WTC11 (cell line): Measurements from ENCODE around the gene CPT2. TPM values are rescaled to one million over a fixed set of nuclear protein-coding genes. Genes with fewer than 3 reads are reported as not detected.

Experiments
- ATAC-seq: fragments of 200-7000 bp; cut with Tn5 transposase; 2 replicates; pipeline ENCODE4 v1.10.0; 2021; ENCODE audit warnings: mild to moderate bottlenecking, moderate library complexity
- CTCF ChIA-PET: fragments of 300-600 bp; sonication (Branson Sonifier 250); formaldehyde crosslinking; loops from one replicate; lab custom pipeline; 2021; ENCODE audit warnings: antibody characterized with exemption; lab: Charles Lee
- POLR2A ChIA-PET: fragments of 350-600 bp; sonication (Branson Sonifier 250); formaldehyde crosslinking; loops from one replicate; lab custom pipeline; 2021; ENCODE audit warnings: antibody characterized with exemption; lab: Charles Lee
- DNase-seq: peaks from one replicate; pipeline ENCODE4 v3.0.0; 2021; ENCODE audit warnings: low spot score
- H3K27ac Mint-ChIP-seq: 2 replicates; pipeline ENCODE4 v1.8.0; 2021; ENCODE audit warnings: mixed read lengths
- H3K27me3 Mint-ChIP-seq: 2 replicates; pipeline ENCODE4 v1.8.0; 2021; ENCODE audit warnings: low read depth, mild to moderate bottlenecking, moderate library complexity, mixed read lengths
- H3K36me3 Mint-ChIP-seq: 2 replicates; pipeline ENCODE4 v1.8.0; 2021; ENCODE audit warnings: mixed read lengths
- H3K4me1 Mint-ChIP-seq: 2 replicates; pipeline ENCODE4 v1.8.0; 2022; ENCODE audit warnings: mixed read lengths
- H3K4me3 Mint-ChIP-seq: 2 replicates; pipeline ENCODE4 v1.8.0; 2021; ENCODE audit warnings: mild to moderate bottlenecking, moderate library complexity, mixed read lengths
- H3K9me3 Mint-ChIP-seq: 2 replicates; pipeline ENCODE4 v1.8.0; 2021; ENCODE audit warnings: mixed read lengths
- CBFB ChIP-seq: sonication (generic); formaldehyde crosslinking; IDR thresholded peaks from 2 replicates; pipeline ENCODE4 v1.8.1; 2022; ENCODE audit warnings: mild to moderate bottlenecking, low read depth, missing genetic modification reagents
- CREM ChIP-seq: sonication (generic); formaldehyde crosslinking; IDR thresholded peaks from 2 replicates; pipeline ENCODE4 v1.8.1; 2022; ENCODE audit warnings: mild to moderate bottlenecking, missing genetic modification reagents, moderate library complexity
- EMX1 ChIP-seq: fragments of 250-450 bp; sonication (Bioruptor Pico); IDR thresholded peaks from 2 replicates; pipeline ENCODE4 v1.8.0; 2021; ENCODE audit warnings: mild to moderate bottlenecking
- ETV6 ChIP-seq: sonication (generic); formaldehyde crosslinking; IDR thresholded peaks from 2 replicates; pipeline ENCODE4 v1.8.1; 2022; ENCODE audit warnings: mild to moderate bottlenecking, missing genetic modification reagents
- FOXJ3 ChIP-seq: sonication (generic); formaldehyde crosslinking; IDR thresholded peaks from 2 replicates; pipeline ENCODE4 v1.9.0; 2021; ENCODE audit warnings: missing genetic modification reagents, mild to moderate bottlenecking, borderline replicate concordance
- FOXK1 ChIP-seq: sonication (generic); formaldehyde crosslinking; IDR thresholded peaks from 2 replicates; pipeline ENCODE4 v1.8.0; 2022; ENCODE audit warnings: mild to moderate bottlenecking, moderate library complexity, missing genetic modification reagents
- GTF2I ChIP-seq: fragments of 250-450 bp; sonication (Bioruptor Pico); conservative IDR thresholded peaks from 2 replicates; pipeline ENCODE4 v1.4.0; 2021; ENCODE audit warnings: mild to moderate bottlenecking
- HMGA2 ChIP-seq: fragments of 250-450 bp; sonication (Bioruptor Pico); IDR thresholded peaks from 2 replicates; pipeline ENCODE4 v1.4.0; 2021; ENCODE audit warnings: mild to moderate bottlenecking, moderate library complexity
- MYBL2 ChIP-seq: sonication (generic); formaldehyde crosslinking; IDR thresholded peaks from 2 replicates; pipeline ENCODE4 v1.8.1; 2023; ENCODE audit warnings: mild to moderate bottlenecking, moderate library complexity, missing genetic modification reagents
- NFYB ChIP-seq: sonication (generic); formaldehyde crosslinking; conservative IDR thresholded peaks from 2 replicates; pipeline ENCODE4 v1.8.0; 2022; ENCODE audit warnings: low read depth, missing genetic modification reagents
- RELA ChIP-seq: sonication (generic); formaldehyde crosslinking; IDR thresholded peaks from 2 replicates; pipeline ENCODE4 v1.8.1; 2022; ENCODE audit warnings: missing genetic modification reagents, mild to moderate bottlenecking, borderline replicate concordance
- SMAD3 ChIP-seq: sonication (generic); formaldehyde crosslinking; IDR thresholded peaks from 2 replicates; pipeline ENCODE4 v1.8.0; 2022; ENCODE audit warnings: missing genetic modification reagents, mild to moderate bottlenecking, borderline replicate concordance
- TCF7 ChIP-seq: sonication (generic); formaldehyde crosslinking; IDR thresholded peaks from 2 replicates; pipeline ENCODE4 v1.8.0; 2022; ENCODE audit warnings: mild to moderate bottlenecking, low read depth, missing genetic modification reagents, moderate library complexity
- ZNF219 ChIP-seq: sonication (generic); formaldehyde crosslinking; IDR thresholded peaks from 2 replicates; pipeline ENCODE4 v1.8.0; 2023; ENCODE audit warnings: missing genetic modification reagents, mild to moderate bottlenecking, borderline replicate concordance
- ZNF232 ChIP-seq: sonication (generic); formaldehyde crosslinking; IDR thresholded peaks from 2 replicates; pipeline ENCODE4 v1.8.0; 2022; ENCODE audit warnings: mild to moderate bottlenecking, missing genetic modification reagents
- ZNF263 ChIP-seq: sonication (generic); formaldehyde crosslinking; IDR thresholded peaks from 2 replicates; pipeline ENCODE4 v1.8.1; 2022; ENCODE audit warnings: low read depth, mild to moderate bottlenecking, moderate library complexity, missing genetic modification reagents
- ZNF671 ChIP-seq: fragments of 250-450 bp; sonication (Bioruptor Pico); IDR thresholded peaks from 2 replicates; pipeline ENCODE4 v1.8.0; 2021; ENCODE audit warnings: mild to moderate bottlenecking
- total RNA-seq: library from RNA; stranded (reverse); gene quantifications from 3 replicates; pipeline ENCODE4 v1.2.3, GENCODE V29; 2021
- TF ChIP-seq, protein P1 (sequence below): fragments of 250-450 bp; sonication (Bioruptor Pico); IDR thresholded peaks from 2 replicates; pipeline ENCODE4 v1.8.0; 2021; ENCODE audit warnings: mild to moderate bottlenecking
- TF ChIP-seq, protein P2 (sequence below): sonication (generic); formaldehyde crosslinking; IDR thresholded peaks from 2 replicates; pipeline ENCODE4 v1.8.1; 2023; ENCODE audit warnings: mild to moderate bottlenecking, missing genetic modification reagents
- TF ChIP-seq, protein P3 (sequence below): sonication (generic); formaldehyde crosslinking; conservative IDR thresholded peaks from 2 replicates; pipeline ENCODE4 v1.8.1; 2022; ENCODE audit warnings: mild to moderate bottlenecking, missing genetic modification reagents
- TF ChIP-seq, protein P4 (sequence below): sonication (generic); formaldehyde crosslinking; IDR thresholded peaks from 2 replicates; pipeline ENCODE4 v1.8.0; 2022; ENCODE audit warnings: missing genetic modification reagents
- TF ChIP-seq, protein P5 (sequence below): fragments of 250-450 bp; sonication (Bioruptor Pico); IDR thresholded peaks from 2 replicates; pipeline ENCODE4 v1.9.0; 2021; ENCODE audit warnings: mild to moderate bottlenecking, borderline replicate concordance

CPT2 gene
- total RNA-seq, 1 experiment from 2014 or later = 33.7 TPM

DNA sequence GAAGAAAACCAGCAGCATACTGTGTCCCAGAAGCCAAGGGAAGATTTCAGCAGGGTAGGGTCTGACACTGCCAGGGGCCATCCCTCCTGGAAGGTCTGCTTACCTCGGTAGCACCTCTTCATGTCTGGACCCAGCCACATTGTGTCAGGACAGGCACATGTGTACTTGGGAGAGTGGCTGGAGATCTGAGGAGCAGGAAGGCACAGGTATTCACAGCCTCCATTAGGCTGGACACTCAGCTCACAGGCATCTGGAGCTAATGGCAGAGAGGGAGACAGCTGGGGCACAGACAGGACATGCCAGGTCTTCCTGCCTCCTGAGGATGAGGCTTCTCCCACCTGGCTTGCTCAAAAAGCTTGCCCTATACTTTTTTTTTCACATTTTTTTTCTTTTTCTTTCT, 61.6 kb downstream of the CPT2 start:
- Mint-ChIP-seq H3K4me3 (no peak overlapping the region), H3K27ac (0 out of 2 replicates have a peak overlapping the region, but pooled peaks have one; percentile 41), H3K27me3 (no peaks in the 10 kb centered on the region), H3K9me3 (no peaks in the 10 kb centered on the region), H3K36me3 (peaks cover 89% of the 10 kb centered on the region), H3K4me1 (no peaks in the 10 kb centered on the region)
- no peak for ATAC-seq
- no peak for DNase-seq
- TF ChIP-seq, protein P1, sequence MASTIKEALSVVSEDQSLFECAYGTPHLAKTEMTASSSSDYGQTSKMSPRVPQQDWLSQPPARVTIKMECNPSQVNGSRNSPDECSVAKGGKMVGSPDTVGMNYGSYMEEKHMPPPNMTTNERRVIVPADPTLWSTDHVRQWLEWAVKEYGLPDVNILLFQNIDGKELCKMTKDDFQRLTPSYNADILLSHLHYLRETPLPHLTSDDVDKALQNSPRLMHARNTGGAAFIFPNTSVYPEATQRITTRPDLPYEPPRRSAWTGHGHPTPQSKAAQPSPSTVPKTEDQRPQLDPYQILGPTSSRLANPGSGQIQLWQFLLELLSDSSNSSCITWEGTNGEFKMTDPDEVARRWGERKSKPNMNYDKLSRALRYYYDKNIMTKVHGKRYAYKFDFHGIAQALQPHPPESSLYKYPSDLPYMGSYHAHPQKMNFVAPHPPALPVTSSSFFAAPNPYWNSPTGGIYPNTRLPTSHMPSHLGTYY (CRISPR knock-in tag) = no peak
- TF ChIP-seq MYBL2 (CRISPR knock-in tag) = no peak
- TF ChIP-seq, protein P2, sequence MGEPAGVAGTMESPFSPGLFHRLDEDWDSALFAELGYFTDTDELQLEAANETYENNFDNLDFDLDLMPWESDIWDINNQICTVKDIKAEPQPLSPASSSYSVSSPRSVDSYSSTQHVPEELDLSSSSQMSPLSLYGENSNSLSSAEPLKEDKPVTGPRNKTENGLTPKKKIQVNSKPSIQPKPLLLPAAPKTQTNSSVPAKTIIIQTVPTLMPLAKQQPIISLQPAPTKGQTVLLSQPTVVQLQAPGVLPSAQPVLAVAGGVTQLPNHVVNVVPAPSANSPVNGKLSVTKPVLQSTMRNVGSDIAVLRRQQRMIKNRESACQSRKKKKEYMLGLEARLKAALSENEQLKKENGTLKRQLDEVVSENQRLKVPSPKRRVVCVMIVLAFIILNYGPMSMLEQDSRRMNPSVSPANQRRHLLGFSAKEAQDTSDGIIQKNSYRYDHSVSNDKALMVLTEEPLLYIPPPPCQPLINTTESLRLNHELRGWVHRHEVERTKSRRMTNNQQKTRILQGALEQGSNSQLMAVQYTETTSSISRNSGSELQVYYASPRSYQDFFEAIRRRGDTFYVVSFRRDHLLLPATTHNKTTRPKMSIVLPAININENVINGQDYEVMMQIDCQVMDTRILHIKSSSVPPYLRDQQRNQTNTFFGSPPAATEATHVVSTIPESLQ = no peak
- TF ChIP-seq FOXK1 (CRISPR knock-in tag) = no peak
- TF ChIP-seq RELA = no peak
- TF ChIP-seq TCF7 (CRISPR knock-in tag) = no peak
- TF ChIP-seq SMAD3 (CRISPR knock-in tag) = no peak
- no peak for TF ChIP-seq ZNF263 (CRISPR knock-in tag)
- no peak for TF ChIP-seq HMGA2 (CRISPR knock-in tag)
- no peak for TF ChIP-seq EMX1 (CRISPR knock-in tag)
- TF ChIP-seq ZNF232 (CRISPR knock-in tag) = no peak
- no peak for TF ChIP-seq ZNF219 (CRISPR knock-in tag)
- no peak for TF ChIP-seq ZNF671 (CRISPR knock-in tag)
- ChIA-PET POLR2A (interaction anchor here (0.7 kb wide), 1 partner anchor 21 kb away, joined by 3 read pairs; no protein-coding TSS in a partner anchor), CTCF (interaction anchor here (1.1 kb wide), 1 partner anchor 20 kb away, joined by 4 read pairs; no protein-coding TSS in a partner anchor)

DNA sequence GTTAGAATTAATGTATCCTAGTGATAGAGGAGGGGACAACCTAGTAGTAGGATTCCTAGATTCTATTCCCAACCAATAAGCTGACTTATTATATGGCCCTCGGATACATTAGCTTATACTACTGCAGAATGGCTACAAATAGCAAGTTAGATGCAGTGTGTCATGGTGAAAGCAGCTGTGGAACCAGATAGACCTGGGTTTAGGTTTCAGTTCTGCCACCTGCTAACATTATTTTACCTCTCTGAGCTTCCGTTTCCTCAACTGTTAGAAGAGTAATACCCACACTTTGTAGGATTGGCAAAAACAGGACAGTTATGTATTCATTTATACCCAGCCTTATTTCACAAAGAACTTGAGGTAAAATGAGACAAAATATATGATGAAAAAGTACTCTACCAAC, 63.3 kb downstream of the CPT2 start:
- ATAC-seq (no peak), DNase-seq (no peak)
- Mint-ChIP-seq H3K9me3 (no peaks in the 10 kb centered on the region), H3K27ac (no peak overlapping the region), H3K4me3 (no peak overlapping the region), H3K27me3 (no peaks in the 10 kb centered on the region), H3K4me1 (no peaks in the 10 kb centered on the region), H3K36me3 (peaks cover 93% of the 10 kb centered on the region)
- CTCF ChIA-PET = interaction anchor here (0.6 kb wide), 1 partner anchor 16 kb away, joined by 3 read pairs; no protein-coding TSS in a partner anchor
- TF ChIP-seq GTF2I (CRISPR knock-in tag) (no peak), ZNF219 (CRISPR knock-in tag) (no peak), CREM (CRISPR knock-in tag) (no peak), ETV6 (CRISPR knock-in tag) (no peak)
- TF ChIP-seq, protein P3, sequence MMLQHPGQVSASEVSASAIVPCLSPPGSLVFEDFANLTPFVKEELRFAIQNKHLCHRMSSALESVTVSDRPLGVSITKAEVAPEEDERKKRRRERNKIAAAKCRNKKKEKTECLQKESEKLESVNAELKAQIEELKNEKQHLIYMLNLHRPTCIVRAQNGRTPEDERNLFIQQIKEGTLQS (CRISPR knock-in tag) = no peak
- POLR2A ChIA-PET = no interaction called here

DNA sequence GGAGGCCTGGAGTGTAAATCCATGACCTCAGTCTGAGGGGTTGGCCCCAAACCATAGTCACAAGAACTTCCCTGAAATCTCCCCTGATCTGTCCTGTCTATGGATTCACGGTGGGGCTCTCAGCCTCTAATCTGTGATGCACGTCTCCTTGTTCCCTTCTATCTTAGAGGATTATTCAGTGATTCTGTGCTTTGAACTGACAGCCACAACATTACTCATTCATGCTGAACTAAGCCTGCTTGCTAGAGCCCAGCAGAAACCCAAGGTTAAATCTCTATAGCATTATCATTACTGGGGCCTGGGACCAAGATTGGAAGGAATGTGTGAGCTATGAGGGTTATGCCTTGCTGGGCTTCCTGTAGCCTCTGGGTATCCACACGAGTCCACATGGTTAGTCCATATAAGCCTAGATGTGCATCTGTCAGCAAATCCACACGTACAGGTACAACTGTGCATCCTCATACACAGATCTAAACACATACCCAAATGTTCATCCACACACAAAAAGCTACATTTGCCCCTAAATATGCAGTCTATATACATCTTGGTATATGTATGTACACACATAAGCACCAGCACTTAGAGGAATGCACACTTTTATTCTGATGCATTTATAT, 64.1 kb downstream of the CPT2 start:
- Mint-ChIP-seq H3K4me3 (no peak overlapping the region), H3K27ac (no peak overlapping the region), H3K36me3 (peaks cover 95% of the 10 kb centered on the region), H3K27me3 (no peaks in the 10 kb centered on the region), H3K4me1 (no peaks in the 10 kb centered on the region), H3K9me3 (no peaks in the 10 kb centered on the region)
- DNase-seq (no peak), ATAC-seq (no peak)
- ChIA-PET POLR2A (no interaction called here), CTCF (no interaction called here)
- TF ChIP-seq CBFB (CRISPR knock-in tag) = no peak
- no peak for TF ChIP-seq NFYB (CRISPR knock-in tag)
- TF ChIP-seq, protein P4, sequence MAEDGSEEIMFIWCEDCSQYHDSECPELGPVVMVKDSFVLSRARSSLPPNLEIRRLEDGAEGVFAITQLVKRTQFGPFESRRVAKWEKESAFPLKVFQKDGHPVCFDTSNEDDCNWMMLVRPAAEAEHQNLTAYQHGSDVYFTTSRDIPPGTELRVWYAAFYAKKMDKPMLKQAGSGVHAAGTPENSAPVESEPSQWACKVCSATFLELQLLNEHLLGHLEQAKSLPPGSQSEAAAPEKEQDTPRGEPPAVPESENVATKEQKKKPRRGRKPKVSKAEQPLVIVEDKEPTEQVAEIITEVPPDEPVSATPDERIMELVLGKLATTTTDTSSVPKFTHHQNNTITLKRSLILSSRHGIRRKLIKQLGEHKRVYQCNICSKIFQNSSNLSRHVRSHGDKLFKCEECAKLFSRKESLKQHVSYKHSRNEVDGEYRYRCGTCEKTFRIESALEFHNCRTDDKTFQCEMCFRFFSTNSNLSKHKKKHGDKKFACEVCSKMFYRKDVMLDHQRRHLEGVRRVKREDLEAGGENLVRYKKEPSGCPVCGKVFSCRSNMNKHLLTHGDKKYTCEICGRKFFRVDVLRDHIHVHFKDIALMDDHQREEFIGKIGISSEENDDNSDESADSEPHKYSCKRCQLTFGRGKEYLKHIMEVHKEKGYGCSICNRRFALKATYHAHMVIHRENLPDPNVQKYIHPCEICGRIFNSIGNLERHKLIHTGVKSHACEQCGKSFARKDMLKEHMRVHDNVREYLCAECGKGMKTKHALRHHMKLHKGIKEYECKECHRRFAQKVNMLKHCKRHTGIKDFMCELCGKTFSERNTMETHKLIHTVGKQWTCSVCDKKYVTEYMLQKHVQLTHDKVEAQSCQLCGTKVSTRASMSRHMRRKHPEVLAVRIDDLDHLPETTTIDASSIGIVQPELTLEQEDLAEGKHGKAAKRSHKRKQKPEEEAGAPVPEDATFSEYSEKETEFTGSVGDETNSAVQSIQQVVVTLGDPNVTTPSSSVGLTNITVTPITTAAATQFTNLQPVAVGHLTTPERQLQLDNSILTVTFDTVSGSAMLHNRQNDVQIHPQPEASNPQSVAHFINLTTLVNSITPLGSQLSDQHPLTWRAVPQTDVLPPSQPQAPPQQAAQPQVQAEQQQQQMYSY (CRISPR knock-in tag) = no peak
- TF ChIP-seq, protein P5, sequence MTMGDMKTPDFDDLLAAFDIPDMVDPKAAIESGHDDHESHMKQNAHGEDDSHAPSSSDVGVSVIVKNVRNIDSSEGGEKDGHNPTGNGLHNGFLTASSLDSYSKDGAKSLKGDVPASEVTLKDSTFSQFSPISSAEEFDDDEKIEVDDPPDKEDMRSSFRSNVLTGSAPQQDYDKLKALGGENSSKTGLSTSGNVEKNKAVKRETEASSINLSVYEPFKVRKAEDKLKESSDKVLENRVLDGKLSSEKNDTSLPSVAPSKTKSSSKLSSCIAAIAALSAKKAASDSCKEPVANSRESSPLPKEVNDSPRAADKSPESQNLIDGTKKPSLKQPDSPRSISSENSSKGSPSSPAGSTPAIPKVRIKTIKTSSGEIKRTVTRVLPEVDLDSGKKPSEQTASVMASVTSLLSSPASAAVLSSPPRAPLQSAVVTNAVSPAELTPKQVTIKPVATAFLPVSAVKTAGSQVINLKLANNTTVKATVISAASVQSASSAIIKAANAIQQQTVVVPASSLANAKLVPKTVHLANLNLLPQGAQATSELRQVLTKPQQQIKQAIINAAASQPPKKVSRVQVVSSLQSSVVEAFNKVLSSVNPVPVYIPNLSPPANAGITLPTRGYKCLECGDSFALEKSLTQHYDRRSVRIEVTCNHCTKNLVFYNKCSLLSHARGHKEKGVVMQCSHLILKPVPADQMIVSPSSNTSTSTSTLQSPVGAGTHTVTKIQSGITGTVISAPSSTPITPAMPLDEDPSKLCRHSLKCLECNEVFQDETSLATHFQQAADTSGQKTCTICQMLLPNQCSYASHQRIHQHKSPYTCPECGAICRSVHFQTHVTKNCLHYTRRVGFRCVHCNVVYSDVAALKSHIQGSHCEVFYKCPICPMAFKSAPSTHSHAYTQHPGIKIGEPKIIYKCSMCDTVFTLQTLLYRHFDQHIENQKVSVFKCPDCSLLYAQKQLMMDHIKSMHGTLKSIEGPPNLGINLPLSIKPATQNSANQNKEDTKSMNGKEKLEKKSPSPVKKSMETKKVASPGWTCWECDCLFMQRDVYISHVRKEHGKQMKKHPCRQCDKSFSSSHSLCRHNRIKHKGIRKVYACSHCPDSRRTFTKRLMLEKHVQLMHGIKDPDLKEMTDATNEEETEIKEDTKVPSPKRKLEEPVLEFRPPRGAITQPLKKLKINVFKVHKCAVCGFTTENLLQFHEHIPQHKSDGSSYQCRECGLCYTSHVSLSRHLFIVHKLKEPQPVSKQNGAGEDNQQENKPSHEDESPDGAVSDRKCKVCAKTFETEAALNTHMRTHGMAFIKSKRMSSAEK (CRISPR knock-in tag) = no peak
- TF ChIP-seq FOXJ3 = no peak
